HG02870 (cell line): ENCODE results near the gene SLC1A2.

Experiments
- ATAC-seq: cut with Tn5 transposase; IDR thresholded peaks from one replicate; pipeline ENCODE4 v1.9.1; 2021; ENCODE audit warnings: mild to moderate bottlenecking, moderate library complexity; ENCODE audit not compliant: unreplicated experiment

The SLC1A2 gene

GRCh38 chr11:35277827-35278226 lies 141.5 kb downstream of the SLC1A2 start:
- no peak for ATAC-seq

DNA sequence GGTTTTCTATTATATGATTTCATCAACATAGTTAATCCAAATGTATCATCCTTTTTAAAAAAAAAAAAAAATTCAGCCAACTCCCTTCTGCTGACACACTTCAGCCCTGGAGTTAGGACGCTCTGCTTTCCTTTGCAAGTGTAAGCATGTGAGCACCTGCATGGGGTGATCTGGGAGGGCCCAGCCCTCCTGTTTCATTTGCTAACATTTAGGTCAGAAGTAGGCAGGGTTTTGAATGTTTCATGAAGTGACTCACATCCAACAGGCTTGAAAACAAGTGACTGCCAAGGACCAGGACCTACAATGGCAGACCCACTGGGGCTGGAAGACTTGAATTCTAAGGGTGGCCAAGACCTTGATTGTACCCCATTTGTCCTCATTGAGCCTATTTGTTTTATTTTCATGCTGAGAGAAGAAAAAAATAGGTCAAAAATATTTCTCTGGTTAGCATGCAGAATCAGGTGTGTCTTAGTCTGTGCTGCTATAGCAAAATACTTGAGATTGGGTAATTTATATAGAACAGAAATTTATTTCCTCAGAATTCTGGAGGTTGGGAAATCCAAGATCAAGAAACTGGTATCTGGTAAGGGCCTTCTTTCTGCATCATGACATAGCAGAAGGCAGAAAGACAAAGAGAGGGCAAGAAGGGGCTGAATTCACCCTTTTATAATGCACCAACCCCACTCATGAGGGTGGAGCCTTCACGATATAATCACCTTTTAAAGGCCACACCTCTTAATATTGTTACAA lies 142.8 kb downstream of the SLC1A2 start:
- no peak for ATAC-seq

- ATAC-seq = no peak
Measured at GRCh38 chr11:35275786-35276170, 143.6 kb downstream of the SLC1A2 start.

DNA sequence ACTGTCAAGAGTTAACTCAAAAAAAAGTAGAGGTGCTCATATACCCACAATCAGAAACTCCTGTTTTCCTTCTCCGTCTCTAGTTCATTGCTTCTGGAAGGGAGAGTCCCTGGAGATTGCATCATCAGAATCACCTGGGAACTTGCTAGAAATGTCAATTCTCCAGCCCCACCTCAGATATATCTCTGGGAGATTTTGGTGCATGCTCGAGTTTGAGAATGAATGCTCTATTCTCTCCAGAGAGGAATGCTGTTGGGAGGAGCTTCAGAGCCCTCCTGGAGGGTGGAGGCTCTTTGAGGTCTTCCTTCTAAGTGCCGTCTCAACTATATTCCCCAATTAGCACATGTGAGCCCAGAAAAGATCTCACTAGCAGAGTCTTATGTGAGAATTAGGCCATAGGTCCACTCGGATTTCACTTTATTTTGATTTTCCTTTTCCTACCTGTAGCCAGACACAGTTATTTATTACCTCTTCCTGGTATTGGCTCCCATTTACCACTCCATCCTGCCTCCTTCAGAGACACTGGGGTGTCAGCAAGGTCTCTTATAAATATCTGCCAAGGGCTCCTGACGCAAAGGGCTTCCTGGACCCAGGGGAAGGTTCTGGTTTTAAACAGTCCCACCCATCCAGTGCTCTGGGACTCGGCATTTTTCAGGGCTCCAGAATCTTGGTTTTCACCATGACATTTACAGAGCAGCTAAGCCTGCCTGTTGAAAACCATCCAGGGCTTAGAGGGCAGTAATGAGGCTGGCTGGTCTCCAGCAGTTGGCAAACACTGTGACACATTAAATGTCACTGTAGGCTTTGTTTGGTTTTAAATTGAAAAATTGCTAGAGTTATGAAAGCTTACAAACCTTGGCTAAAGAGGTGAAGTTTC lies 144.2 kb downstream of the SLC1A2 start:
- no peak for ATAC-seq

- peak; percentile 80 for ATAC-seq
Measured at GRCh38 chr11:35272391-35272902, 146.9 kb downstream of the SLC1A2 start.

- ATAC-seq = no peak
Measured at GRCh38 chr11:35271031-35271430, 148.3 kb downstream of the SLC1A2 start.

DNA sequence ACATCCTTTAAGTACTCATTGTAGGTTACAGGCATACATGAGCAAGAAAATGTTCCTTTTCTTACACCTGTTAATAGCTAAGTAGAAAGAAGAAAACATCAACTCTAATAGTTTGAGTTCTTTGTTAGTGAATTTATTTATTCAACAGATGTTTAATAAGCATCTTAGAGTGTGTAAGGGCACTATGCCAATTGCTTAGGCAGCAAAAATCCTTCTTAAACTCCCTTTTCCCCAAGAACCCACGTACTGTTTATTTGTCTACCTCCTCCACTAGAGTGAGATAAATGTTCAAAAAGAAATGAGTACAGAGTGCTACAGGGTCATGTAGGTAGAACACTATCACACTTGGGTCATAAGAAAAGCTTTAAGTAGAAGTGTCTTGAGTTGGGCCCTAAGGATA lies 149.0 kb downstream of the SLC1A2 start:
- ATAC-seq = no peak

DNA sequence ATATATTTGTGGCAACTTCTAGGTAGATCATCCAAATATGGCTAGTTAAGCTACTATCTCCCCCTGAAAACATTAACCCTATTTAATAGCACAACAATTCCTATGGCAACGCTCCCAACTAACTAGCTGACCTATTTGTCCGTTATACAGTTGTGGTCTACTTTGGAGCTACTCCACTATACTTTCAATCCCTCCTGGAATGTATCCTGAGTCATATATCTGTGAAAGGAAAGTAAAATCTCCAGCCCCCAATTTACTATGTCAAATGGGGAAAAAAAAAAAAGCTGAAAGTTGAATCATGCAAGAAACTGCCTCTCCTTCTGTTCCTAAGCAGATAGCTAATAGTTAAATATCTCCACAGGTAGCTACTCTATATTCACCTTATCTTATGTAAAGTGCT lies 151.9 kb downstream of the SLC1A2 start:
- no peak for ATAC-seq

- no peak for ATAC-seq
Measured at GRCh38 chr11:35265755-35266454, 153.5 kb downstream of the SLC1A2 start.

DNA sequence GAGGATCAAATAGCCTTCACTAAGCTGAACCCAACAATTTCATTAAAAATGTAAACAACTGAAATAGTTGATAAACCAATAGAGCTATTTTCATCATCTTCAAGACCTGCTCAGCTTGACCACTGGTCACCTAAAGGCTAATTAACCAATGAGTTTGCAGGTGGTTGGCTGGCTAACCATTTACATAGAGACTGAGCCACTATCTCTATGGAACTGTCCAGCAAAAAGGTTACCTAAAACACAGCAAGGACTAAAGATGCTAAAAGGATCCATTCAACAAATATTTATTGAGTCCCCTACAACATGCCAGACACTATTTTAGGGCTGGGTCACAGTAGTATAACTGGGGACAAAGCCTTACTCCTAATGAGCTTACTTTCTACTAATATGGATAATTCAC lies 156.6 kb downstream of the SLC1A2 start:
- no peak for ATAC-seq

GRCh38 chr11:35262056-35262455 lies 157.3 kb downstream of the SLC1A2 start:
- ATAC-seq = no peak

GRCh38 chr11:35261197-35261596 lies 158.2 kb downstream of the SLC1A2 start:
- no peak for ATAC-seq

GRCh38 chr11:35260342-35260985 lies 158.9 kb downstream of the SLC1A2 start:
- ATAC-seq = no peak

DNA sequence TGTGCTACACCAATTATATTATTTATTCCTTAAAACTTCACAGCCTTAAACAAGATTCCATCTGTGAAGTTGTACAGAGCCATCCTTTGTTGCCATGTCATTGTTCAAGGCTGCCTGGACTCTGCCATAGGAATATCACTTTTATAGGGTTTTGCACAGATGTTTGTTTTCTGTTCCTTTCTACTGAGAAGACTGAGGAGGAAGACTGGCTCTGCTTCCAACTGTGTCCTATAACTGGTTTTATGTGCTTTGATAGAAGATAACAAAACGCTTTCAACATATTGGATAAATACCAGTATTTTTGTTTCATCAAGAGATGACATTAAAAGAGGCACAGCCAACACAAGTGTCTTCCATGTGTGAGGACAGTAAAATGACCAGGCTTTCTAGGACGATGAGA lies 159.8 kb downstream of the SLC1A2 start:
- ATAC-seq = no peak

DNA sequence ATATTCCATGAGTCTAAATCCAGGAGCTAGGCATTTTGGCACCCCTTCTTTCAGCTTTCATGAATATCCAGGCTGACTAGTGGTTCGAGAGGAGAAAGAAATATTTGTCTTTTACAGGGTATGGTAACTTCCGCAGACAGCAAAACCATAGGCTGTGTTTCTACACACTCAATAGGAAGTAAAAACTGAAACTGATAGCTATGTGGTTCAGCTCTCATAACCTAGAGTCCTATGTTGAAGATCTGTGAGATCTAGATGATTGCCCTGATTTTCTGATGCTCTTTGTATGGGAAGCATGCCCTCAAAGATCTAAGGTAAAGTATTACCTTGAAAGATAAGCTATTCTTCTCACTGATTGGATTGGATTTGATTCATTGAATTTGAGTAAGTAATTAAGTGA lies 162.1 kb downstream of the SLC1A2 start:
- peak; percentile 100 for ATAC-seq

DNA sequence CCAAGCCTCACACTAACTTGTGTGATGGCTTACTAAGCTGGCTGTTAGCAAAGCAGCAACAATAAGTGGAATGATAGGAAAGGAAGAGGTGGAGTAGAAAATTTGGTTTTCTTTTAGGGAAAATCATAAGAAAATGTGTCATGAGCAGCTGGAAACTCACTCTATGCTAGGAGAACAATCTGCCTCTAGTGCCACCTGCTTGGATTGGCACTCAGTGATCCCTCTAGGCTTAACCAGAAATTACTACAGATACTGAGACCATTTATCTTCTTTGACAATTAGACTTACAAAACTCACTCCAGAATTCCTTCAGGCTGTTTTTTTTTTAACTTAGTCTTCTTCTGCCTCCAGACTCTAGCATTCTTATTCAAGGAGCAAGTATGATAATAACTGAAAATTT lies 163.1 kb downstream of the SLC1A2 start:
- no peak for ATAC-seq

GRCh38 chr11:35255514-35255913 lies 163.8 kb downstream of the SLC1A2 start:
- no peak for ATAC-seq

GRCh38 chr11:35253237-35253636 lies 166.1 kb downstream of the SLC1A2 start:
- no peak for ATAC-seq

DNA sequence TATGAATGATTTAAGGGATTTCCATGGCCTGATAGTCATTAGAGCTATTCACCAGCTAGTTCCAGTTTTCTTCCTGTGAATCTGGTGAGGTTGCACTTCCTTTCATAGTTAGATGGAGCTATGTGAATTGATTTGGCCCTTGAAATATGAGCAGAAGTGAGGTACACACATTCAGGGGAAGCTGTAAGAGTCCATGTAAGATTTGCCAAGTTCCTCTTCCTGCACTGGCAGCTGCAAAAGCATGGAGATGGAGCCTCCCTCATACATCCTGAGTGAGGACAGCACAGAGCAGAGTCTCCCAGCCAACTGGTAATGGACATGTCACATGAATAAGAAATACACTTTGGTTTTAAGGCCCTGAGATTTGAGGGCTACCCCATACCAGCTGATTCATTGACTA lies 168.7 kb downstream of the SLC1A2 start:
- no peak for ATAC-seq

DNA sequence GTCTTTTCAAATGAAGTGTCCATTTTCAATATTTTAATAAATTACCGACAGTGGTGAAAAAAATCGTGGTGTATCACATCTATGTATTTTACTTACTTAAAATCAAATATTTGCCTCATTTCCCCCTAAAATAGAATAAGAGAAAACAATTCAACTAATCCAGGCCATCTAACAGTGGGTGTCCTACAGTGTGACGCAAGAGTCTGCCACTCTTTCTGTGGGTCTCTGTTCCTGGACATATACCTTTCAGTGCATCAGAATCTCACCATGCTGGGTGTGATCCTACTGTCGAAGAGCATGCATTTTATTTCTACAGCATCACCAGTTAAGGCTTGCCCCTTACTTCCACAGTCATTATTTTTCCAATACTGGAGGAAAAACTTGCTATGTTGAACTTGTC lies 169.2 kb downstream of the SLC1A2 start:
- ATAC-seq = no peak
